Measurements from ENCODE around the gene MAST2. TPM values are rescaled to one million over a fixed set of nuclear protein-coding genes. Genes with fewer than 3 reads are reported as not detected.

The MAST2 gene
- total RNA-seq (2014; rRNA removed; shearing (Covaris generic)), result 18.6 and 19.8 TPM in 2 replicates

GRCh38 chr1:45803299-45803780 is at the start of gene MAST2:
Gene MAST2 (plus strand): TSS chr1:45803612. CDS start chr1:45803896, 284 bp downstream.

Other genes with a start within 250 kb of the MAST2 start
- gene NASP, start 219.6 kb upstream of the MAST2 start, total RNA-seq (2014; rRNA removed; shearing (Covaris generic)), result 166 and 182 TPM in 2 replicates
- gene CCDC17, start 179.6 kb upstream of the MAST2 start, total RNA-seq (2014; rRNA removed; shearing (Covaris generic)), result 1.4 and 1.9 TPM in 2 replicates
- 85.1 and 114 TPM in 2 replicates for gene GPBP1L1, start 117.1 kb upstream of the MAST2 start, total RNA-seq (2014; rRNA removed; shearing (Covaris generic))
- 16.3 and 26.6 TPM in 2 replicates for gene TMEM69, start 115.4 kb upstream of the MAST2 start, total RNA-seq (2014; rRNA removed; shearing (Covaris generic))
- 6.5 and 7.0 TPM in 2 replicates for gene IPP, start 53.0 kb upstream of the MAST2 start, total RNA-seq (2014; rRNA removed; shearing (Covaris generic))